Measurements from ENCODE around the gene TFR2. TPM values are rescaled to one million over a fixed set of nuclear protein-coding genes. Genes with fewer than 3 reads are reported as not detected.

TFR2 gene
- total RNA-seq, 2 donors from 2014 or later: 0.19 TPM; not detected in 1

DNA sequence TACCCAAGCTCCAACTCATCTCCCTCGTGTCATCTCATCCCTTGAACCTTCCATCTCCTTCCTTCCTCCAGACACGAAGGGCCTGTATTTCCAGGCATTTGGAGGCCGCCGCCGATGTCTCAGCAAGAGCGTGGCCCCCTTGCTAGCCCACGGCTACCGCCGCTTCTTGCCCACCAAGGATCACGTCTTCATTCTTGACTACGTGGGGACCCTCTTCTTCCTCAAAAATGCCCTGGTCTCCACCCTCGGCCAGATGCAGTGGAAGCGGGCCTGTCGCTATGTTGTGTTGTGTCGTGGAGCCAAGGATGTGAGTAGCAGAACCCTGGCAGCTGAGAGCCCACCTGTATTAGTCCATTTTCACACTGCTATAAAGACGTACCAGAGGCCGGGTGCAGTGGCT, 49.8 kb downstream of the TFR2 start:
- Histone ChIP-seq H3K4me3 (no peak overlapping the region), H3K9me3 (no peaks in the 10 kb centered on the region), H3K36me3 (no peaks in the 10 kb centered on the region), H3K27ac (no peak overlapping the region), H3K27me3 (no peaks in the 10 kb centered on the region), H3K4me1 (peaks cover 0 to 17% of the 10 kb centered on the region in 2 donors)
- DNase-seq (ENCODE audit: low spot score): no peak
- TF ChIP-seq CTCF (IDR thresholded peaks at IDR 0.05): no peak

DNA sequence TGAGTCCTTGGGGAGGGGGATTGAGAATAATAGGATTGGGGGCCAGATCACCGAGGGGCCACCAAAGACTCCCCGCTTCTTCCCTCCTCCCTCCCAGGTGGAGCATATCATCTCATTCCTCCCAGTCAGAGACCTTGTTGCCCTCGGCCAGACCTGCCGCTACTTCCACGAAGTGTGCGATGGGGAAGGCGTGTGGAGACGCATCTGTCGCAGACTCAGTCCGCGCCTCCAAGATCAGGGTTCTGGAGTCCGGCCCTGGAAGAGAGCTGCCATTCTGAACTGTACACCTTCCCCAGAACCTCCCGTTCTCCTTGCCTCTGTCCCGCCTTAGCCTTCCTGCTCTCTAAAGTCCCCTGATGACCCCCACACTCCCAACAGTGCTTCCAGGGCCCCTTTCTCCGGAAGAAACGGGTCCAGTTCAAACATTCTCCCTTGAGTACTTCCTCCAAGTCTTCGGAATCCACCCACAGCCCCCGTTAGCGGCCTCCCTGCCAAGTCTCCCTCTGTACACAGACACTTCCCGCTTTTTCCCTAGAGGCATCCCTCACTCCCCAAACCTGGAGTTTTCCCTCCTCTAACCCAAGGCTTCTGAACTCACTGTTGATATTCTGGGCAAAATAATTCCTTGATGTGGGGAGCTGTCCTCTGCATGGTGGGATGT, 51.1 kb downstream of the TFR2 start:
- Histone ChIP-seq H3K4me3 (peak overlapping the region in 1 of 2 donors; percentile 13), H3K4me1 (peaks cover 0 to 21% of the 10 kb centered on the region in 2 donors), H3K27me3 (no peaks in the 10 kb centered on the region), H3K9me3 (no peaks in the 10 kb centered on the region), H3K36me3 (no peaks in the 10 kb centered on the region), H3K27ac (peak overlapping the region; percentile 1 to 37)
- DNase-seq (ENCODE audit: low spot score): no peak
- TF ChIP-seq CTCF (IDR thresholded peaks at IDR 0.05): no peak

DNA sequence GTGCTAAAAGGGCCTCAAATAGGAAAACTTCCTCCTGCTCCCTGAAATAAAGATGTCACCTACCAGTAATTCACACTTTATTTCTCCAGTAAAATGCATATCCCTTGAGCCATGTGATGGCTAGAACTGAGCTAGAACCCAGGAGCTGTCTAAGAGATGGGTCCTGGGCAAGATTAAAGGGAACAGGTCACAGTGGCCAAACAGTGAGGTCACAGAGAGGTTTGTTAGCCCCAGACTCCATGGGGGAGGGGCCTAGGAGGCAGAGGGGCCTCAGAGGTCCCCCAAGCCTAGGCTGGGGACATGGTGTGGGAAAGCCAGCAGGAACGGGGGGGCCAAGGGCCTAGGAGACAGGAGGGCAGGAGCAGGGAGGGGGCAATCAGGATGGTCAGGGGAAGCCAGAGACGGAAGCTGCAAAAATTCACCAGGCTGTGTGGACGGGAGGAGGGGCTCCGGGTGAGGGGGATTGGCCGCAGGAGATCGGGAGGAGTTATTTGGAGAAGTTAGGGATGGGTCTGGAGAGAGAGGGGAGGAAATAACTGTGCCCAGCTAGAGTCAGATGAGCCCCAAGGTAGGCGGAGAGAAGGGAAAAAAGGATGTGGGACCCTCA, 51.9 kb downstream of the TFR2 start:
- Histone ChIP-seq H3K27me3 (no peaks in the 10 kb centered on the region), H3K4me1 (peaks cover 0 to 28% of the 10 kb centered on the region in 2 donors), H3K27ac (peak overlapping the region; percentile 1 to 37), H3K36me3 (no peaks in the 10 kb centered on the region), H3K9me3 (no peaks in the 10 kb centered on the region), H3K4me3 (peak overlapping the region in 1 of 2 donors; percentile 13)
- DNase-seq (ENCODE audit: low spot score): no peak
- no peak for TF ChIP-seq CTCF (IDR thresholded peaks at IDR 0.05)

- Histone ChIP-seq H3K4me1 (peaks cover 0 to 38% of the 10 kb centered on the region in 2 donors), H3K4me3 (no peak overlapping the region), H3K9me3 (no peaks in the 10 kb centered on the region), H3K27me3 (no peaks in the 10 kb centered on the region), H3K27ac (no peak overlapping the region), H3K36me3 (no peaks in the 10 kb centered on the region)
- TF ChIP-seq CTCF (IDR thresholded peaks at IDR 0.05): peak in 1 of 2 donors; percentile 40
- DNase-seq (ENCODE audit: low spot score): no peak
Measured at GRCh38 chr7:100588438-100588837, 52.9 kb downstream of the TFR2 start.

DNA sequence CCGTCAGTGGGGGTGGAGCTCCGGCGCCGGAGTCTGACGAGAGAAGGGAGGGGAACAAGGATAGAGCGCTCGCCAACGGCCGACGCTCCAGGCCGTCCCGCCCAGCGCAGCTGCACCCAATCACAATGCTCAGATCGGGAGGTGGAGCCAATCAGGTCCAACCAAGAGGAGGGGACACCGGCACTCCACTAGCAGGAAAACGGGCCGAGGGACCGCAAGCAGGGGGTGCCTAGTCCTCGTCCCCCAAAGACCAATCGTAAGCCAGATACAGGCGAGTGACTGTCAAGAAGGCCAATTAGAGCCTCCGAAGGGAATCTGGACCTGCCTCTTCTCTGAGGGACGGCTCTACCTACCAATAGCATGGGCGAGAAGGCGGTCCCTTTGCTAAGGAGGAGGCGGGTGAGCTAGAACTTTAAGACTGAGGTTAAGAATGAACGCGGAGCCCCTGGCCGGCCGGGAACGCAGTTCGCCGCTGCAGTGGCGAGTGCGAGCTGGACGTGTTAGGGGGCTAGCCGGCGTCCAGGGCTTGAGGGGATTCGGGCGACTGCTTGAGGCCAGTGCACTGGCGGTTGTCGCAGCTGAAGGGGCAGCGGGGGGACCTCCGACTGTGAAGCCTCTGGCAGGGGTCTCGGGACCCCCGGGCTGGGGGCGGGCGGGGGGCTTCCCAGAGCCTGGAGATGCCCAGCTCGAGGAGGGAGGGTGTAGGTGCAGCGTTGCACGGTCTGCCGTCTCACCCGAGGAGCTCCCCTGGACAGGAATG, 54.9 kb downstream of the TFR2 start, which contains the start of gene FBXO24:
TSS of gene FBXO24 (plus strand) at position 63 of the 760 bp plus-strand sequence. CDS start at position 361, 298 bp downstream.
- peaks cover 11% of the 10 kb centered on the region for H3K36me3 ChIP-seq
- peak within 1 kb of the TSS; percentile 84 to 96 for H3K4me3 ChIP-seq
- TF ChIP-seq CTCF (IDR thresholded peaks at IDR 0.05): no peak
- no peaks in the 10 kb centered on the region for H3K27me3 ChIP-seq
- peaks cover 0 to 51% of the 10 kb centered on the region in 2 donors for H3K4me1 ChIP-seq
- no peaks in the 10 kb centered on the region for H3K9me3 ChIP-seq
- H3K27ac ChIP-seq: peak within 1 kb of the TSS; percentile 94 to 97
- DNase-seq (ENCODE audit: low spot score): peak; percentile 100
